Measurements from ENCODE around the gene OTOGL.

- no peak for TF ChIP-seq CTCF (IDR thresholded peaks at IDR 0.05; ENCODE audit: low read depth, low read length, poor library complexity, severe bottlenecking)
- no peak for TF ChIP-seq EZH2phosphoT487 (IDR thresholded peaks at IDR 0.05; ENCODE audit: borderline replicate concordance, low read length)
Observed at GRCh38 chr12:80422550-80422949, 323.2 kb downstream of the OTOGL start.
